ENCODE data around the gene URI1.

URI1 gene

GRCh38 chr19:30056580-30056979, 114.5 kb downstream of the URI1 start:
- Histone ChIP-seq H3K4me3 (ENCODE audit: extremely low read depth, insufficient read depth, low read length, poor library complexity, severe bottlenecking) (no peak overlapping the region), H3K27ac (ENCODE audit: low read depth, low read length, severe bottlenecking) (no peak overlapping the region), H3K9me3 (ENCODE audit: control insufficient read depth, low read length) (no peaks in the 10 kb centered on the region), H3K4me1 (ENCODE audit: control insufficient read depth, insufficient read depth, low read length, poor library complexity, severe bottlenecking) (no peaks in the 10 kb centered on the region), H3K36me3 (ENCODE audit: control insufficient read depth, insufficient read depth, low read length) (no peaks in the 10 kb centered on the region)
- WGBS, 2 experiments (ENCODE audit: insufficient coverage in 2 of 2): 80% methylated on average over 1 of the region's 2 CpGs; no CpG with 5 or more reads in 1 of the 2 experiments

- 90 to 96% methylated on average over 24 to 25 of the region's 27 CpGs for WGBS, 2 experiments (ENCODE audit: insufficient coverage in 2 of 2)
- H3K27ac ChIP-seq (ENCODE audit: low read depth, low read length, severe bottlenecking): no peak overlapping the region
- no peak overlapping the region for H3K4me3 ChIP-seq (ENCODE audit: extremely low read depth, insufficient read depth, low read length, poor library complexity, severe bottlenecking)
- no peaks in the 10 kb centered on the region for H3K36me3 ChIP-seq (ENCODE audit: control insufficient read depth, insufficient read depth, low read length)
- H3K9me3 ChIP-seq (ENCODE audit: control insufficient read depth, low read length): no peaks in the 10 kb centered on the region
- H3K4me1 ChIP-seq (ENCODE audit: control insufficient read depth, insufficient read depth, low read length, poor library complexity, severe bottlenecking): no peaks in the 10 kb centered on the region
Measured at GRCh38 chr19:30059741-30060457, 117.9 kb downstream of the URI1 start.

- no peaks in the 10 kb centered on the region for H3K4me1 ChIP-seq (ENCODE audit: control insufficient read depth, insufficient read depth, low read length, poor library complexity, severe bottlenecking)
- WGBS, 2 experiments (ENCODE audit: insufficient coverage in 2 of 2): 80% methylated on average over 2 of the region's 13 CpGs; no CpG with 5 or more reads in 1 of the 2 experiments
Measured at GRCh38 chr19:30060531-30061222, 118.6 kb downstream of the URI1 start.

GRCh38 chr19:30061223-30062064, 119.4 kb downstream of the URI1 start:
- Histone ChIP-seq H3K9me3 (ENCODE audit: control insufficient read depth, low read length) (no peaks in the 10 kb centered on the region), H3K27ac (ENCODE audit: low read depth, low read length, severe bottlenecking) (no peak overlapping the region), H3K36me3 (ENCODE audit: control insufficient read depth, insufficient read depth, low read length) (no peaks in the 10 kb centered on the region), H3K4me3 (ENCODE audit: extremely low read depth, insufficient read depth, low read length, poor library complexity, severe bottlenecking) (no peak overlapping the region), H3K4me1 (ENCODE audit: control insufficient read depth, insufficient read depth, low read length, poor library complexity, severe bottlenecking) (no peaks in the 10 kb centered on the region)
- 91 to 93% methylated on average over 21 to 22 of the region's 26 CpGs for WGBS, 2 experiments (ENCODE audit: insufficient coverage in 2 of 2)

More at GRCh38 chr19:30060531-30061222, 118.6 kb downstream of the URI1 start:
- Histone ChIP-seq H3K36me3 (ENCODE audit: control insufficient read depth, insufficient read depth, low read length) (no peaks in the 10 kb centered on the region), H3K27ac (ENCODE audit: low read depth, low read length, severe bottlenecking) (no peak overlapping the region), H3K9me3 (ENCODE audit: control insufficient read depth, low read length) (no peaks in the 10 kb centered on the region), H3K4me3 (ENCODE audit: extremely low read depth, insufficient read depth, low read length, poor library complexity, severe bottlenecking) (no peak overlapping the region)

DNA sequence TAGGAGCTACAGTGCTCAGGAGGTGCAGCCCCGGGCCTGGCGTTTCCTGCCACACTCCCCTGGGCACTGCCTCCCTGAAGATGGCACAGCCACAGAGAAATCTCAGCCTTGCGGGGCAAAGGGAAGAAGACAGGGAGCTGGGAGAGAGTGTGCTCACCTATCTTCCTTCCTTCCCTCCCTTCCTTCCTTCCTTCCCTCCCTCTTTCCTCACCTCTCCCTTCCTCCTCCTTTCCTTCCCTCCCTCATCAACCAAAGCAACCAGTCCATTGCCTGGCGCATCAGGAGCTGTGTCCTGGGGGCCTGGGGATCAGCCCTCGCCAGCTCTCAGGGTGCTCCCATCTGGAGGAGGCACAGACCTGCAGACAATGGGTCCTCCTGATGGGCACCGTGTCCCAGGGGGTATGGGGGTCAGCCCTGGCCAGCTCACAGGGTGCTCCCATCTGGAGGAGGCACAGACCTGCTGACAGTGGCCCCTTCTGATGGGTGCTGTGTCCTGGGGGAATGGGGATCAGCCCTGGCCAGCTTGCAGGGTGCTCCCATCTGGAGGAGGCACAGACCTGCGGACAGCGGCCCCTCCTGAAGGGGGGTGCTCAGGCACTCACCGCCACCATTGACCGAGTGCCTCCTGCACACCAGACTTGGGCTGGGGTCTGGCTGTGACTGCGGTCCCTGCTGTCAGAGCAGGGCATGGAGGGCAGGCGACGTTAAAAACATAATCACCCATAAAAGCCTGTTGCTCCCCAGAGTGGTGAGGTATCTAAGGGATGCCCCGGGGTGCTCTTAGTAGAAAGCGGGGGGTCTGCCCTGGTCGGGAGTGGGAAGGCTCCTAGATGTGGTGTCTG, 120.2 kb downstream of the URI1 start:
- Histone ChIP-seq H3K27ac (ENCODE audit: low read depth, low read length, severe bottlenecking) (no peak overlapping the region), H3K4me3 (ENCODE audit: extremely low read depth, insufficient read depth, low read length, poor library complexity, severe bottlenecking) (no peak overlapping the region), H3K36me3 (ENCODE audit: control insufficient read depth, insufficient read depth, low read length) (no peaks in the 10 kb centered on the region), H3K9me3 (ENCODE audit: control insufficient read depth, low read length) (no peaks in the 10 kb centered on the region), H3K4me1 (ENCODE audit: control insufficient read depth, insufficient read depth, low read length, poor library complexity, severe bottlenecking) (no peaks in the 10 kb centered on the region)
- 93 to 95% methylated on average over 7 to 9 of the region's 16 CpGs for WGBS, 2 experiments (ENCODE audit: insufficient coverage in 2 of 2)

GRCh38 chr19:30062907-30063649, 121.0 kb downstream of the URI1 start:
- no peak overlapping the region for H3K4me3 ChIP-seq (ENCODE audit: extremely low read depth, insufficient read depth, low read length, poor library complexity, severe bottlenecking)

GRCh38 chr19:30063650-30064347, 121.8 kb downstream of the URI1 start:
- H3K9me3 ChIP-seq (ENCODE audit: control insufficient read depth, low read length): no peaks in the 10 kb centered on the region
- no peaks in the 10 kb centered on the region for H3K4me1 ChIP-seq (ENCODE audit: control insufficient read depth, insufficient read depth, low read length, poor library complexity, severe bottlenecking)
- WGBS, 2 experiments (ENCODE audit: insufficient coverage in 2 of 2): 90 to 91% methylated on average over 11 to 13 of the region's 13 CpGs
- H3K27ac ChIP-seq (ENCODE audit: low read depth, low read length, severe bottlenecking): no peak overlapping the region
- no peak overlapping the region for H3K4me3 ChIP-seq (ENCODE audit: extremely low read depth, insufficient read depth, low read length, poor library complexity, severe bottlenecking)
- no peaks in the 10 kb centered on the region for H3K36me3 ChIP-seq (ENCODE audit: control insufficient read depth, insufficient read depth, low read length)

More at GRCh38 chr19:30062907-30063649, 121.0 kb downstream of the URI1 start:
- Histone ChIP-seq H3K4me1 (ENCODE audit: control insufficient read depth, insufficient read depth, low read length, poor library complexity, severe bottlenecking) (no peaks in the 10 kb centered on the region), H3K36me3 (ENCODE audit: control insufficient read depth, insufficient read depth, low read length) (no peaks in the 10 kb centered on the region), H3K9me3 (ENCODE audit: control insufficient read depth, low read length) (no peaks in the 10 kb centered on the region), H3K27ac (ENCODE audit: low read depth, low read length, severe bottlenecking) (no peak overlapping the region)
- WGBS, 2 experiments (ENCODE audit: insufficient coverage in 2 of 2): 85 to 92% methylated on average over 4 to 9 of the region's 11 CpGs

- H3K4me1 ChIP-seq (ENCODE audit: control insufficient read depth, insufficient read depth, low read length, poor library complexity, severe bottlenecking): no peaks in the 10 kb centered on the region
- WGBS, 2 experiments (ENCODE audit: insufficient coverage in 2 of 2): 86 to 88% methylated on average over 19 of the region's 19 CpGs
- no peak overlapping the region for H3K4me3 ChIP-seq (ENCODE audit: extremely low read depth, insufficient read depth, low read length, poor library complexity, severe bottlenecking)
- H3K9me3 ChIP-seq (ENCODE audit: control insufficient read depth, low read length): no peaks in the 10 kb centered on the region
- no peaks in the 10 kb centered on the region for H3K36me3 ChIP-seq (ENCODE audit: control insufficient read depth, insufficient read depth, low read length)
- no peak overlapping the region for H3K27ac ChIP-seq (ENCODE audit: low read depth, low read length, severe bottlenecking)
Measured at GRCh38 chr19:30064348-30064699, 122.3 kb downstream of the URI1 start.

GRCh38 chr19:30064771-30065494, 122.9 kb downstream of the URI1 start:
- no peak overlapping the region for H3K4me3 ChIP-seq (ENCODE audit: extremely low read depth, insufficient read depth, low read length, poor library complexity, severe bottlenecking)
- 85 to 92% methylated on average over 13 to 15 of the region's 16 CpGs for WGBS, 2 experiments (ENCODE audit: insufficient coverage in 2 of 2)
- no peaks in the 10 kb centered on the region for H3K4me1 ChIP-seq (ENCODE audit: control insufficient read depth, insufficient read depth, low read length, poor library complexity, severe bottlenecking)
- no peaks in the 10 kb centered on the region for H3K9me3 ChIP-seq (ENCODE audit: control insufficient read depth, low read length)
- no peaks in the 10 kb centered on the region for H3K36me3 ChIP-seq (ENCODE audit: control insufficient read depth, insufficient read depth, low read length)
- no peak overlapping the region for H3K27ac ChIP-seq (ENCODE audit: low read depth, low read length, severe bottlenecking)

Data from mesodermal cell (in vitro differentiated cells).